Measurements from ENCODE around the gene SYCP3.

GRCh38 chr12:101767537-101767936 is 28.3 kb upstream of the SYCP3 start:
- TF ChIP-seq CTCF (conservative IDR thresholded peaks at IDR 0.05 in 1 of 2, IDR thresholded peaks at IDR 0.05 in 1 of 2; ENCODE audit: extremely low read depth in 1 of 2, insufficient read depth in 1 of 2, low read depth in 1 of 2, low read length in 2 of 2) (no peak), EZH2 (IDR thresholded peaks at IDR 0.05; ENCODE audit: borderline replicate concordance, low read length) (no peak)
